ENCODE measurements around the gene TTLL12. TPM values are rescaled to one million over a fixed set of nuclear protein-coding genes. Genes with fewer than 3 reads are reported as not detected.

The TTLL12 gene
- total RNA-seq, 4 donors from 2014 or later = 38.5 to 50.4 (median 41.9) TPM

GRCh38 chr22:43202756-43203410, 15.9 kb upstream of the TTLL12 start:
- no peak for DNase-seq (ENCODE audit: low spot score in 2 of 2)
- 66 to 72% methylated on average over 12 to 13 of the region's 13 CpGs for WGBS, 2 donors
- TF ChIP-seq POLR2A (IDR thresholded peaks at IDR 0.05) = no peak
- no peak for TF ChIP-seq EP300 (IDR thresholded peaks at IDR 0.05)
- no peak for TF ChIP-seq CTCF (IDR thresholded peaks at IDR 0.05)
- Histone ChIP-seq H3K36me3 (peaks cover 0 to 14% (median 0%) of the 10 kb centered on the region in 3 donors), H3K27ac (no peak overlapping the region), H3K4me3 (no peak overlapping the region), H3K27me3 (peaks cover 0 to 8% of the 10 kb centered on the region in 2 donors), H3K4me1 (no peaks in the 10 kb centered on the region), H3K9me3 (no peaks in the 10 kb centered on the region)

GRCh38 chr22:43202326-43202725, 15.4 kb upstream of the TTLL12 start:
- no peak overlapping the region for H3K4me3 ChIP-seq
- no peak for TF ChIP-seq EP300 (IDR thresholded peaks at IDR 0.05)
- TF ChIP-seq POLR2A (IDR thresholded peaks at IDR 0.05) = no peak
- TF ChIP-seq CTCF (IDR thresholded peaks at IDR 0.05) = no peak
- no peaks in the 10 kb centered on the region for H3K4me1 ChIP-seq
- DNase-seq (ENCODE audit: low spot score in 2 of 2) = no peak
- H3K9me3 ChIP-seq = no peaks in the 10 kb centered on the region
- H3K36me3 ChIP-seq = peaks cover 0 to 14% (median 0%) of the 10 kb centered on the region in 3 donors
- H3K27me3 ChIP-seq = peaks cover 0 to 8% of the 10 kb centered on the region in 2 donors
- whole genome bisulfite sequencing, 2 donors = 91 to 96% methylated on average over 10 of the region's 10 CpGs
- no peak overlapping the region for H3K27ac ChIP-seq

GRCh38 chr22:43201486-43202219, 14.7 kb upstream of the TTLL12 start:
- TF ChIP-seq POLR2A (IDR thresholded peaks at IDR 0.05) (no peak), CTCF (IDR thresholded peaks at IDR 0.05) (no peak), EP300 (IDR thresholded peaks at IDR 0.05) (no peak)
- DNase-seq (ENCODE audit: low spot score in 2 of 2) = no peak
- Histone ChIP-seq H3K27me3 (peaks cover 0 to 8% of the 10 kb centered on the region in 2 donors), H3K4me3 (no peak overlapping the region), H3K36me3 (peaks cover 0 to 14% (median 0%) of the 10 kb centered on the region in 3 donors), H3K9me3 (no peaks in the 10 kb centered on the region), H3K4me1 (no peaks in the 10 kb centered on the region), H3K27ac (no peak overlapping the region)
- WGBS, 2 donors = 91% methylated on average over 26 of the region's 26 CpGs

GRCh38 chr22:43200555-43200954, 13.6 kb upstream of the TTLL12 start:
- H3K27ac ChIP-seq = no peak overlapping the region
- WGBS, 2 donors = 70 to 71% methylated on average over 13 of the region's 13 CpGs
- TF ChIP-seq EP300 (IDR thresholded peaks at IDR 0.05) = no peak
- TF ChIP-seq POLR2A (IDR thresholded peaks at IDR 0.05) = no peak
- TF ChIP-seq CTCF (IDR thresholded peaks at IDR 0.05) = no peak

GRCh38 chr22:43200031-43200430, 13.1 kb upstream of the TTLL12 start:
- H3K36me3 ChIP-seq = peaks cover 0 to 14% (median 0%) of the 10 kb centered on the region in 3 donors
- no peaks in the 10 kb centered on the region for H3K9me3 ChIP-seq
- H3K4me1 ChIP-seq = no peaks in the 10 kb centered on the region
- H3K27me3 ChIP-seq = peaks cover 0 to 8% of the 10 kb centered on the region in 2 donors
- no peak for DNase-seq (ENCODE audit: low spot score in 2 of 2)
- 78 to 82% methylated on average over 14 to 17 of the region's 17 CpGs for WGBS, 2 donors
- no peak overlapping the region for H3K4me3 ChIP-seq
- TF ChIP-seq EP300 (IDR thresholded peaks at IDR 0.05) (no peak), POLR2A (IDR thresholded peaks at IDR 0.05) (no peak), CTCF (IDR thresholded peaks at IDR 0.05) (no peak)
- no peak overlapping the region for H3K27ac ChIP-seq

More at GRCh38 chr22:43200555-43200954, 13.6 kb upstream of the TTLL12 start:
- Histone ChIP-seq H3K9me3 (no peaks in the 10 kb centered on the region), H3K36me3 (peaks cover 0 to 14% (median 0%) of the 10 kb centered on the region in 3 donors), H3K27me3 (peaks cover 0 to 8% of the 10 kb centered on the region in 2 donors), H3K4me3 (no peak overlapping the region), H3K4me1 (no peaks in the 10 kb centered on the region)
- DNase-seq (ENCODE audit: low spot score in 2 of 2) = no peak

All from tibial nerve (tissue), 4 donors.